Left lung (tissue), 10 donors: Measurements from ENCODE around the gene GNA12. TPM values are rescaled to one million over a fixed set of nuclear protein-coding genes. Genes with fewer than 3 reads are reported as not detected.

ENCODE experiments used
- ATAC-seq: fragments of 200-7000 bp; cut with Tn5 transposase; one replicate; pipeline ENCODE4 v1.9.1; 2020; ENCODE audit warnings: moderate library complexity
- DNase-seq, 4 donors: peaks; one replicate each; pipeline ENCODE4 v3.0.0-alpha.2; 2013 to 2020
- H3K27ac ChIP-seq, 2 donors: fragments of 200-600 bp; sonication (generic) in 1 of 2; one replicate each; pipeline versions ENCODE4 v1.5.0 to v1.8.0; 2020 to 2021
- H3K27me3 ChIP-seq, 2 donors: fragments of 200-600 bp; sonication (generic) in 1 of 2; one replicate each; pipeline versions ENCODE4 v1.5.0 to v1.8.0; 2020 to 2021
- H3K36me3 ChIP-seq, 2 donors: fragments of 200-600 bp; sonication (generic) in 1 of 2; one replicate each; pipeline versions ENCODE4 v1.5.0 to v1.8.0; 2020 to 2021
- H3K4me1 ChIP-seq, 2 donors: fragments of 200-600 bp; one replicate each; pipeline ENCODE4 v1.8.0; 2021
- H3K4me3 ChIP-seq, 2 donors: fragments of 200-600 bp; sonication (generic) in 1 of 2; one replicate each; pipeline versions ENCODE4 v1.5.0 to v1.8.0; 2020 to 2021; ENCODE audit warnings: mild to moderate bottlenecking in 1 of 2
- H3K9me3 ChIP-seq, 2 donors: fragments of 200-600 bp; sonication (generic) in 1 of 2; one replicate each; pipeline versions ENCODE4 v1.5.0 to v1.8.0; 2020 to 2021
- intact Hi-C, 2 donors: fragments of 100-400 bp; cut with DNase I; formaldehyde crosslinking; loops; one replicate each; pipeline versions ENCODE4 v1.11.2 to v1.14.2; 2022
- polyA plus RNA-seq, 6 donors: library from polyadenylated mRNA; unstranded; fragments of 120-200 nt; gene quantifications; one replicate each; pipeline ENCODE4 v1.2.1, GENCODE V29; 2013; ENCODE audit not compliant: insufficient read length in 6 of 6
- total RNA-seq, 2 donors: library from RNA; stranded (reverse); fragmentation: NEBNext Ultra II Directional; extraction: Animal tissue kit (Norgen Biotek cat#: 25700); gene quantifications; one replicate each; pipeline ENCODE4 v1.2.1, GENCODE V29; 2021
- TF ChIP-seq, protein P1 (sequence below), 2 donors: fragments of 200-600 bp; sonication (generic) in 1 of 2; IDR thresholded peaks; one replicate each; pipeline versions ENCODE4 v1.5.0 to v1.8.0; 2021; ENCODE audit warnings: antibody characterized with exemption in 2 of 2
- donor health status: DM: no; HTN: yes; CAD: no.
- donor health status: DM: no; HTN: no; CAD: no.

The GNA12 gene
- total and polyA plus RNA-seq, 8 donors, result 48.7 to 67.5 (median 55.1) TPM

DNA sequence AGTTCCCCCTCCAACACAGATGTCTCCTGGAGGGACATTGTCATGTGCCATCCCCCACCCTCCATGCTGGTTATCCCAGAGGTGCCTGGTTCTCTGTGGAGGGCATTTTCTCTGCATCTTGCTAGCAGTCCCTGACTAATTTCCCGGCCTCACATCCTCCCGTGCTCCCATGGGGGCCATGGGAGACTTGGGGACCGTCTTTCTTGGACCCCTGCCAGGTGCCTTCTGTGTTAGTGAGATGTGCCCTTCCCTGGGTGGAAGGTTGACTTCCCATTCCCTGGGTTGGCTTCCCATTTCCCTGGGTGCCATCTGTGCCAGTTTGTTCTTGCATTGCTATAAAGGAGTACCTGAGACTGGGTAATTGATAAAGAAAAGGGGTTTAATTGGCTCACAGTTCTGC lies 22.5 kb upstream of the GNA12 start:
- intact Hi-C loops, result no loop called here
- ATAC-seq, result no peak
- Histone ChIP-seq H3K36me3 (no peaks in the 10 kb centered on the region), H3K27ac (no peak overlapping the region), H3K27me3 (no peaks in the 10 kb centered on the region), H3K4me1 (peaks cover 3 to 42% of the 10 kb centered on the region in 2 donors), H3K4me3 (no peak overlapping the region), H3K9me3 (no peaks in the 10 kb centered on the region)
- DNase-seq, result no peak
- TF ChIP-seq, protein P1, sequence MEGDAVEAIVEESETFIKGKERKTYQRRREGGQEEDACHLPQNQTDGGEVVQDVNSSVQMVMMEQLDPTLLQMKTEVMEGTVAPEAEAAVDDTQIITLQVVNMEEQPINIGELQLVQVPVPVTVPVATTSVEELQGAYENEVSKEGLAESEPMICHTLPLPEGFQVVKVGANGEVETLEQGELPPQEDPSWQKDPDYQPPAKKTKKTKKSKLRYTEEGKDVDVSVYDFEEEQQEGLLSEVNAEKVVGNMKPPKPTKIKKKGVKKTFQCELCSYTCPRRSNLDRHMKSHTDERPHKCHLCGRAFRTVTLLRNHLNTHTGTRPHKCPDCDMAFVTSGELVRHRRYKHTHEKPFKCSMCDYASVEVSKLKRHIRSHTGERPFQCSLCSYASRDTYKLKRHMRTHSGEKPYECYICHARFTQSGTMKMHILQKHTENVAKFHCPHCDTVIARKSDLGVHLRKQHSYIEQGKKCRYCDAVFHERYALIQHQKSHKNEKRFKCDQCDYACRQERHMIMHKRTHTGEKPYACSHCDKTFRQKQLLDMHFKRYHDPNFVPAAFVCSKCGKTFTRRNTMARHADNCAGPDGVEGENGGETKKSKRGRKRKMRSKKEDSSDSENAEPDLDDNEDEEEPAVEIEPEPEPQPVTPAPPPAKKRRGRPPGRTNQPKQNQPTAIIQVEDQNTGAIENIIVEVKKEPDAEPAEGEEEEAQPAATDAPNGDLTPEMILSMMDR (IDR thresholded peaks at IDR 0.05), result no peak

DNA sequence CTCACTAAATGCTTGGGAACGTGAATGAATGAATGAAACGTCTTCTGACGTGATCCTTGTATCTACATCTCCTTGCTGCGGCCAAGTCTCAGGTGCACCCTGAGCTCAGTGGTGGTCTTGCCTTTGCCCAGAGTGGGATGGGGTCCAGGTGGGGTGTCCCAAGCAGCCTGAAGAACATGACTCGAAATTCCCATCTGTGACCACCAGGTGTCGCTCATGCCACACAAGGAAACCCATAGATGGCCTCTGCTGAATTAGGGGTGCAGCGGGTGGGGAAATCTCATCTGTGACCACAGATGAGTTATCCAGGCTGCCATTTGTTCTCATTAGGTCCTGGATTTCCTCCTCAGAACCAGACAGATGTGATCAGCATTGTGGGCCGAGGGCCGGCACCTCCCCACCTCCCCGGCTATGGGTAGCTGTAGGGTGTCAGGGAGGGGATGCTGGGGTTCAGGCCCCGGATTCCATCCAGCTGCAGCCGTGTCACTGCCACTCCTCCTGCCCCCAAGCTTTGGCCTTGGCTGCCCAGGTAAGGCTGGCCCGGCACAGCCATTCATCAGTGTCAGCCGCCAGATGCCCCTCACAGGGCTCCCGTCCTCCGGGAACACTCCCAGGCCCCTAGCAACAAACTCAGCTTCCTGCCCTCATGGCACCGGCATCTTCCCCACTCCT lies 21.0 kb upstream of the GNA12 start:
- ATAC-seq, result peak; percentile 47
- TF ChIP-seq, protein P1 (IDR thresholded peaks at IDR 0.05), result peak; percentile 80 to 92
- no peaks in the 10 kb centered on the region for H3K36me3 ChIP-seq
- H3K9me3 ChIP-seq, result no peaks in the 10 kb centered on the region
- intact Hi-C loops, result no loop called here
- no peaks in the 10 kb centered on the region for H3K27me3 ChIP-seq
- H3K4me3 ChIP-seq, result no peak overlapping the region
- H3K4me1 ChIP-seq, result peaks cover 3 to 31% of the 10 kb centered on the region in 2 donors
- H3K27ac ChIP-seq, result peak overlapping the region; percentile 88 to 92
- DNase-seq, result peak in 3 of 4 donors; percentile 57 to 75 (median 73)

DNA sequence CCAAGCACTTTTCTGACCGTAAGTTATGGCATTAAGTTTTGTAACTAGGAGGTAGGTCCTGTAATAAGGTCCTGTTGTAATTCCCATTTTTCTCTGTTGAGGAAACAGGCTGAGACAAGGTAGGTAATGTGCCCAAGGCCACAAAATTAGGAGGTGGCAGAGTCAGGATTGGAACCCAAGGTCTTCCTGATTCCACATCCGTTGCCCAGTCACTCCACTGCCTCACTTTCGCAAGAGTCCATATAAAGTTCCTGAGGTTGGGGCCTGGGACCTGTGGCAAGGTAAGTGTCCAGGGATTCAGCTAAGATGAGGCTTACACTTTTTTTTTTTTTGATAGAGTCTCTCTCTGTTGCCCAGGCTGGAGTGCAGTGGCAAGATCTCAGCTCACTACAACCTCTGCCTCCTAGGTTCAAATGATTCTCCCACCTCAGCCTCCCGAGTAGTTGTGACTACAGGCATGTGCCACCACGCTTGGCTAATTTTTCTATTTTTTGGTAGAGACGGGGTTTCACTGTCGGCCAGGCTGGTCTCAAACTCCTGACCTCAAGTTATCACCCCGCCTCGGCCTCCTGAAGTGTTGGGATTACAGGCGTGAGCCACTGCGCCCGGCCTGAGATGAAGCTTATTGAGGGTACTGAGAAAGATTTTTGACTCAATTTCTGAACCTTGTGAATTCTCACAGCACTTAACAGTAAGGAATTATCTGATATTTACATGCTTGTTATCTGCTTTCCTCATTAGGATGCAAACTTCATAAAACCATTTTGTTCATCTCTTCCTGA lies 20.3 kb upstream of the GNA12 start:
- intact Hi-C loops, result no loop called here
- Histone ChIP-seq H3K9me3 (no peaks in the 10 kb centered on the region), H3K4me1 (peaks cover 3 to 31% of the 10 kb centered on the region in 2 donors), H3K4me3 (peak overlapping the region in 1 of 2 donors; percentile 10), H3K27ac (peak overlapping the region; percentile 88 to 92), H3K36me3 (no peaks in the 10 kb centered on the region), H3K27me3 (no peaks in the 10 kb centered on the region)
- ATAC-seq (peak; percentile 3), DNase-seq (no peak)
- TF ChIP-seq, protein P1 (IDR thresholded peaks at IDR 0.05), result no peak

DNA sequence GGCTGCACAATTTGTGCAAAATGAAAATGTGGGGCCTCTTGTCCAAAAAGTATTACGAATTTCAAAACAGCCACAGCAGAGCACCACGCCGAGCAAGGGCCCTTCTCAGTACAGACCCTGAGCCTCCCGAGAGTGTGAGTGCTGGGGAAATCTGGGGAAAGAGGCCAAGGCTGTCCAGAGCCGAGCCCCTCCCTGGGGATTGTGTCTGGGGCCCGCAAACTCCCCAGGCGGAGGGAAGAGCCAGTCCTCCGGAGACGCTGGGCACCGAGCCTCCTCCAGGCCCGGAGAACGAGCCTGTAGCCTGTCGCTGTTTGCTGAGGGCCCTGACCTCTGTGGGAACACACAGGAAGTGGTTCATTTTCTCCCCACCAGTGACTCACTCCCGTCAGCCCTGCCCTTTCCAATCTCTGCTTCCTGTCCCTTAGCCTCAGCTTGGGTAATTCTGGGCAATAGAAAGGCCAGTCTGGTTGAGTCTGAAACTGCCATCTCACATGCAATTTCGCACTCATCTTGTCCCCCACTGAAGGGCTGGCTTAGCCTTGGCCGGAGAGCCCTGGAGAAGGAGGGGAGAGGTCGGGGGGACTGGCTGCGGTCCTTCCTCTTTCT lies 19.5 kb upstream of the GNA12 start:
- H3K4me3 ChIP-seq, result peak overlapping the region in 1 of 2 donors; percentile 10
- peak overlapping the region; percentile 88 to 92 for H3K27ac ChIP-seq
- intact Hi-C loops, result no loop called here
- TF ChIP-seq, protein P1 (IDR thresholded peaks at IDR 0.05), result no peak
- DNase-seq, result peak; percentile 50 to 87 (median 80)
- no peaks in the 10 kb centered on the region for H3K9me3 ChIP-seq
- peaks cover 3 to 31% of the 10 kb centered on the region in 2 donors for H3K4me1 ChIP-seq
- H3K36me3 ChIP-seq, result no peaks in the 10 kb centered on the region
- ATAC-seq, result peak; percentile 89
- H3K27me3 ChIP-seq, result no peaks in the 10 kb centered on the region
